NCI-H1092 (cell line): ENCODE measurements around the gene HOXC4.

Experiments
- DNase-seq: peaks from one replicate; lab custom pipeline; 2025; lab: John Stamatoyannopoulos, UW

The HOXC4 gene

DNA sequence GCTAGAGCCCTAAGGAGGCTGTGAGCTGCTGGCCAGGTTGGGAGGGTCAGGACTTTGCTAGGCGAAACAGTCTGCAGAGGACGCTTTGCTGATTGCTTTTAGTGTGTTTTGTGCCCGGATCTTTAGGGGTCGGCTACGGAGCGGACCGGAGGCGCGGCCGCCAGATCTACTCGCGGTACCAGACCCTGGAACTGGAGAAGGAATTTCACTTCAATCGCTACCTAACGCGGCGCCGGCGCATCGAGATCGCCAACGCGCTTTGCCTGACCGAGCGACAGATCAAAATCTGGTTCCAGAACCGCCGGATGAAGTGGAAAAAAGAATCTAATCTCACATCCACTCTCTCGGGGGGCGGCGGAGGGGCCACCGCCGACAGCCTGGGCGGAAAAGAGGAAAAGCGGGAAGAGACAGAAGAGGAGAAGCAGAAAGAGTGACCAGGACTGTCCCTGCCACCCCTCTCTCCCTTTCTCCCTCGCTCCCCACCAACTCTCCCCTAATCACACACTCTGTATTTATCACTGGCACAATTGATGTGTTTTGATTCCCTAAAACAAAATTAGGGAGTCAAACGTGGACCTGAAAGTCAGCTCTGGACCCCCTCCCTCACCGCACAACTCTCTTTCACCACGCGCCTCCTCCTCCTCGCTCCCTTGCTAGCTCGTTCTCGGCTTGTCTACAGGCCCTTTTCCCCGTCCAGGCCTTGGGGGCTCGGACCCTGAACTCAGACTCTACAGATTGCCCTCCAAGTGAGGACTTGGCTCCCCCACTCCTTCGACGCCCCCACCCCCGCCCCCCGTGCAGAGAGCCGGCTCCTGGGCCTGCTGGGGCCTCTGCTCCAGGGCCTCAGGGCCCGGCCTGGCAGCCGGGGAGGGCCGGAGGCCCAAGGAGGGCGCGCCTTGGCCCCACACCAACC, 23.9 kb upstream of the HOXC4 start:
- no peak for DNase-seq

DNA sequence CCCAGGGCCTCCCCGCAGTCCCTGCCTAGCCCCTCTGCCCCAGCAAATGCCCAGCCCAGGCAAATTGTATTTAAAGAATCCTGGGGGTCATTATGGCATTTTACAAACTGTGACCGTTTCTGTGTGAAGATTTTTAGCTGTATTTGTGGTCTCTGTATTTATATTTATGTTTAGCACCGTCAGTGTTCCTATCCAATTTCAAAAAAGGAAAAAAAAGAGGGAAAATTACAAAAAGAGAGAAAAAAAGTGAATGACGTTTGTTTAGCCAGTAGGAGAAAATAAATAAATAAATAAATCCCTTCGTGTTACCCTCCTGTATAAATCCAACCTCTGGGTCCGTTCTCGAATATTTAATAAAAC, 23.2 kb upstream of the HOXC4 start:
- DNase-seq, result no peak

DNA sequence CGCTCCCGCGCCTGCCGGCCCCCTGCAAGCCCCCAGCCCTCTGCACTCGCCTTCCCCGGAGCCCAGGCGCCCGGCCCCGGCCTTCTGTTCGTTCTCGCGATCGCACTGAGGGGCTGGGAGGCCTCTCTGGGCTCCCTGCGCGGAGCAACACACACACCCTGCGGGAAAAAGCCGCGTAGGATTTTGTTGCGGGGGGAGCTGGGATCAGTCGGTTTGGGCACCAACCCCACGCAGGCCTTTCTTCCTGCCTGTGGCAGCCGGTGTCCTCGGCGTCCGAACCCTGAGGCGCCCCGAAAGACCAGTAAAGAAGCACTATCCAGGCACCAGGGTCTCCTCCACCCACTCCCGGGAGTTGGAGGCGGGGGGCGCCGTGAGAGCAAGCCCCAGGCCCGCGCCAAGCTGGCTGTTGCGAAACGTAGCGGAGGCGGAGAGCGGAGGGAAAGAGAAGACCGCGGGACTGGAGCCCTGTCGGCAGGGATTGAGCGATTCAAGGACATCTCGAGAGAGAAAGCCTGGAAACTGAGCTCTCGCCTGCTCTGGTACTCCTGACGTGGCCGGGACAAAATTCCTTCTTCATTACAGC, 22.7 kb upstream of the HOXC4 start:
- no peak for DNase-seq

DNA sequence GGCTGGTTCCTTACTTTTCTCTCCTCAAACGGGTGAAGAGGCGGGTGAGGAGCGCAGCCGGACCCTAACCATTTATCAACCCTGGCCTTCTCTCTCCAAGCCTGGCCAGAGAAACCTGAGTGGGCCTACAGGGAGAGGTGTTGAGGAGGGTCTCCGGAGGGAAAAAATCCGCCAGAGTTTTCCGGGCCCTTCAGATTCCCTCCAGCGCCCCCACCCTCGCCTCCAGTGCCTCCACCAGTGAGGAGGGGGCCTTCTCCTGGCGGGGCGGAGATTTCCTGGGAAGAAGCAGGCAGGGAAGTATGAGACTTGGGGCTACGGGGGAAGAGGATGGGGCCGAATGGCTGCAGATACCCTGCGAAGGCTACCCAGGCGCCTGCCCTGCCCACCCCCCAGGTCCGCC, 22.2 kb upstream of the HOXC4 start:
- DNase-seq, result no peak

DNA sequence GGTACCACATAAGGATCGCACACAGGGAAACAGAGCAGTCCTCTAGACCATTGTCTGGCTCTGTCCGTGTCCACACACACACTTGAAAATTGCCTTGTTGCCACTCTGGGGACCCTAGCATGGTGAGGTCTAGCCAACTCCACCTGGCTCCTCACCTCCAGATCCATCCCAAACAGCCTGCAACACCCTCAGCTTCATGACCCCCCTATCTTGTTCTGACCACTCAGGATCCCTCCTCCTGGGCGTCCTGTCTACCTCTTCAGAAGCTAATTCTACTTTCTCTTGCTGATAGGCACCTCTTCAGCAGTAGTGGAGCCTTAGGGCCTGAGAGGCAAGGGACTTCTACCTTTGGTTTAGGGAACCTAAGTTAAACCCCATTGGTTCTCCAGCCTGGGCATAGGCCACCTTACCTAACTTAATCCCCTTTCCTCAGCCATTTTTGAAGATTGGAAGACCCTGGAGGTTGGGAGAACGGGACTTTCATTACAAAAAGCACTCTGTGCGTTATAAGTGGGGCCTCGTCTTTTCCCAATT, 21.5 kb upstream of the HOXC4 start:
- no peak for DNase-seq

DNA sequence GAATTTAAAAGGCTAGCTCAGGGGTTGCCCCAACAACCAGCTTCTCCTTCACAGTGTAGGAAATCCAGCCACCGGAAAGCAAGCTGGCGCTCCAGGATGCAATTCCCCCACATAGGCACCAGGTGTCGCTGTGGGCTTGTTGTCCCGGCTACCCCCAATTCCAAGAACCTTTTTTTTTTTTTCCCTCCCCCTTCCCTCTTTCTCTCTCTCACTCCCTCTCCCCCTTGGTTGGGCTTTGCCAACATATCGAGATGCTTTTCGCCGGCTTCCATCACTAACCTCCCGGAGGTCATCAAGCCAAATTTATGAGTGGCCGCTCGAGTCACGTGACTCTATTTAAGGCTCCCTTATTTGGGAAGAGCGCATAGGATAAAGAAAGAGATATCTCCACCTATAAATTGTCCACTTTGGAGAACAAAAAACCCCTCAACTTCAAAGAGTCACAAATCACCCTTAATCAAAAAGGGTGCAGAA, 21.0 kb upstream of the HOXC4 start, which contains the start of gene HOXC5:
HOXC5 (plus strand) TSS at position 424 of the 474 bp plus-strand sequence. CDS start 73 bp downstream, outside the sequence.
- DNase-seq, result peak; percentile 85

DNA sequence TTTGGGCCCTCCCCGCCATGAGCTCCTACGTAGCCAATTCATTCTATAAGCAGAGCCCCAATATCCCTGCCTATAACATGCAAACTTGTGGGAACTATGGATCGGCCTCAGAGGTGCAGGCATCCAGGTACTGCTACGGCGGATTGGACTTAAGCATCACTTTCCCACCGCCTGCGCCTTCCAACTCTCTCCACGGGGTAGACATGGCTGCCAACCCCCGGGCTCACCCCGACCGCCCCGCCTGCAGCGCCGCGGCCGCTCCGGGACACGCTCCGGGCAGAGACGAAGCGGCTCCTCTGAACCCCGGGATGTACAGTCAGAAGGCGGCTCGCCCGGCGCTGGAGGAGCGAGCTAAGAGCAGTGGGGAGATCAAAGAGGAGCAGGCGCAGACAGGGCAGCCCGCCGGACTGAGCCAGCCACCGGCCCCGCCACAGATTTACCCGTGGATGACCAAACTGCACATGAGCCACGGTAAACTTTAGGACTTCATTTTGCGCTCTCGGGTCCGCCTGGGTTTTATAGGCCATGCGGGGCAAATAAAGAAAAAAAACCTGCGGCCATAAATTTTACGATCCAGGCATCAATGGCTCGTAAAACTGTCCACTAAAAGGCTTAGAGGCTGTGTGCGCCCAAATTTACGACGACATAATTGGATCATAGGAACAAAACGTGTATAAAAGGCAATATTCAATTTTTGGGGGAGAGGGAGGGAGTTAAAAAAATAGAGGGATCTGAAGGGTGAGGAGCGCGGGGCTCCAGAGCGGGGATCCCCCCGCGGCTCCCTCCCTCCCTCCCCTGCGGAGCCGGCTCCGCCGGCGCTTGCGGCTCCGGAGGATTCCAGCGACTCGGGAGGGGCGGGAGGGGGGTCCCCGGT, 20.3 kb upstream of the HOXC4 start:
- peak; percentile 42 for DNase-seq

DNA sequence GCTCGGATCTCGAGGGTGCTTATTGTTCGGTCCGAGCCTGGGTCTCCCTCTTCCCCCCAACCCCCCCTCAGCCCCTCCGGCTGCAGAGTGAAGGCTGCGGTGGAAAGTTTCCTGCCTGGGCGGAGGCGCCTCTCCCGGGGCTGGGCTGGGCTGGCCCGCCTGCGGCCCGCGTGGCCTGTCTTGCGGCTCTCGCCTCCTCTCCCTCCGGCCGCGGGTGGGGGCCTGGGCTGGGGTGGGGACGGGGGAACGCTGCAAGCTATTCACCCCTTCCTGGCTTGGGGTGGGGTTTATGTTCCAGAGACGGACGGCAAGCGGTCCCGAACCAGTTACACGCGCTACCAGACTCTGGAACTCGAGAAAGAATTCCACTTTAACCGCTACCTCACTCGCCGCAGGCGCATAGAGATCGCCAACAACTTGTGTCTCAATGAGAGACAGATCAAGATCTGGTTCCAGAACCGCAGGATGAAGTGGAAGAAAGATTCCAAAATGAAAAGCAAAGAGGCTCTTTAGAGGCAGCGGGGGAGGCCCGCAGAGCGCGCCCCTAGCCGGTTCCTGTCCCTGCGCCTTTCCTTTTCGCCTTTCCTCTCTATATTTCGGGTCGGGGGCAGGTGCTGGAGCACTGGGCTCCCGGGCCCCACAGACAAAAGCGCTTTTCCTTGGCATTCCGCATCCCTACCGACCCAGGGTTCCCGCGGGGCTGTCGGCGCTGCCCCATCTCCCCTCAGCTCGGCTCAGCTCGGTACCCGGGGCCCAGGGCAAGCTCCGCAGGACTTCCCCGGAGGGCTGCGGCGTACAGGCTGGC, 19.5 kb upstream of the HOXC4 start:
- no peak for DNase-seq

DNA sequence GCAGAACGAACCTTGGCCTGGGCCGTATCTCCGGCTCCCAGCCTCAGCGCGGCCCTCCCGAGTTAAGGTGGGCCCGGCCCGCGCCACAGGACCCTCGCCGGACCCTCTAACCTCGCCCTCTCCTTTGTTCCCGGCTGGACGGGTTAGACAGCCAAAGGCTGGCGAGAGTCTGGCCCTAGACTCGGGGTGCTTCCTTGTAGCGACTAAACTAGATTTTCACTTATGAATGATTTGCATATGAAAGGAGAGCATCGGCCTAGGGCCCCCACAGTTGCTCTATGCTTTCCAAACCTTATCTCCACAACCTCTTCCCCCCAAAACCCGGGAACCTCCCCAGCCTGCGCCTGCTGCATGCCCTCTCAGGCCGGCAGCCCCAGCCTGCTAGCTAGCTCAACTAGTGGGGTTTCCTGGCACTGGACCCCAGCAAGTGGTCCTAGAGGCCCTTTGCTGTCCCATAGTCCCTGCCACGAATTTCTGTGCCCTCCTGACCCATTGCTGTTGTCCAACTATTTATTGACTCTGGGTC, 18.8 kb upstream of the HOXC4 start:
- DNase-seq, result no peak

DNA sequence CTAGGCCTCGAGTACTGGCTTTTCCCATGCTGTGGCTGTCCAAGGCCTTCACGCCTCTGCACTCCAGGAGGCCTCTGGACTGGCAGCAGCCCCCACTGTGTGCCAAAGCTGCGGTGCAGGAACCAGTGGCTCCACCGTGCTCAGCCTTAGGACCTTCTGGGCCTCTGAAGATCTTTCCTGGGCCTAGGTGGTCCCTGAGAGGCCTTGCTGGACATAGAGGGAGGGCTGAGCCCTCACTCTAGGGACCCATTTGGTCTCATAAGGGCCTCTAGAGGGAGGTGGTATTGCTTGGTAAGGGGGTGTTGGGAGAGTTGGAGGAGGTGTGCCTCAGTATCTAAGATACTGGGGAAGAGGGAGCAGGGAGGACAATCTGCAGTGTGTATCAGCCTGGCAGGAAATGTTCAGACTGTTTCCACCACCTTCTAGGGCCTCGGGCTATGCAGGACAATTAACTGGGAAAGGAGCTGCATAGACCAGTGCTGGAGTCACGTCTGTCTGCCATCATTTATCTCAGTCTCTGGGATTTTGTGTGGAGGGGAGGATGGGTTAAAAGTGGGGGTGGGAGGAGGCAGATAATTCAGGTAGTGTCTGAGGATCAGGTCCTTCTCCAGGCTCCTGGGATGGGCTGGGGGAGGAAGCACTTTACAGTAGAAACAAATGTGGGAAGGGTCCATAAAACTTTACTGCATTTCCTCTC, 17.9 kb upstream of the HOXC4 start:
- DNase-seq, result no peak

DNA sequence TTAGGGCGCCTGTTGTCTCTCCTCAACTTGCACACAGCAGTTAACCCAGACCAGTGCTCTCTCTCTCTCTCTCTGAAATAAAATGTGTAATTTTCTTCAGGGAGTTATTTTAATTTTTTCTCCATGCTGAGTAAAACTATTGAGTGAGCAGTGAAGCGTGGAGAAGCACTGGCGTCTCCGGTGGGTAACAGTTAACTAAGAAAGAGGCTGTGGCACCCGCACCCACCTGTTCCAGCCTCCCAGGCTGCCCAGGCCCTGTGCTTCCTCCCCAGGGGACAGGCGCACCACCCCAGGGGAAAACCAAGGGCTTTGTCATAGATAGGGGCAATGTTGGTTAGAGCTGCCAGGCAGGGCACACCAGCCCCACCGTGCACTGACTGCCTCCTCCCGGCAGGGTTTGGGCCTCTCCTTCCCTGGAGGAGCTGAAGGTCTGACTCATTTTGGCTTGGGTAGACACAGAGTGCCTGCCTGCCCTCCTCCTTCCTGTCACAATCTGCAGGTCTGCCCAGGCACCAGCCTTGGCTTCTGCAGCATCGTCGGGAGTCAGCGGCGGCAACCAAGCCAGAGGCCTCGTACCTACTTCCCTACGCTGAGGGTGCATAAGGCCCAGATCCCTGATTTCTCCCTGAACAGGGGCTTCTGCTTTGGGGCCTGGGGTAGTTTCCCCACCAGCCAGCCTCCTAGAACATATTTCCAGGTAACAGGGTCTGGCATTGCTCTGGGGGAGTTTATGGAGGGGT, 16.8 kb upstream of the HOXC4 start:
- peak; percentile 61 for DNase-seq

DNA sequence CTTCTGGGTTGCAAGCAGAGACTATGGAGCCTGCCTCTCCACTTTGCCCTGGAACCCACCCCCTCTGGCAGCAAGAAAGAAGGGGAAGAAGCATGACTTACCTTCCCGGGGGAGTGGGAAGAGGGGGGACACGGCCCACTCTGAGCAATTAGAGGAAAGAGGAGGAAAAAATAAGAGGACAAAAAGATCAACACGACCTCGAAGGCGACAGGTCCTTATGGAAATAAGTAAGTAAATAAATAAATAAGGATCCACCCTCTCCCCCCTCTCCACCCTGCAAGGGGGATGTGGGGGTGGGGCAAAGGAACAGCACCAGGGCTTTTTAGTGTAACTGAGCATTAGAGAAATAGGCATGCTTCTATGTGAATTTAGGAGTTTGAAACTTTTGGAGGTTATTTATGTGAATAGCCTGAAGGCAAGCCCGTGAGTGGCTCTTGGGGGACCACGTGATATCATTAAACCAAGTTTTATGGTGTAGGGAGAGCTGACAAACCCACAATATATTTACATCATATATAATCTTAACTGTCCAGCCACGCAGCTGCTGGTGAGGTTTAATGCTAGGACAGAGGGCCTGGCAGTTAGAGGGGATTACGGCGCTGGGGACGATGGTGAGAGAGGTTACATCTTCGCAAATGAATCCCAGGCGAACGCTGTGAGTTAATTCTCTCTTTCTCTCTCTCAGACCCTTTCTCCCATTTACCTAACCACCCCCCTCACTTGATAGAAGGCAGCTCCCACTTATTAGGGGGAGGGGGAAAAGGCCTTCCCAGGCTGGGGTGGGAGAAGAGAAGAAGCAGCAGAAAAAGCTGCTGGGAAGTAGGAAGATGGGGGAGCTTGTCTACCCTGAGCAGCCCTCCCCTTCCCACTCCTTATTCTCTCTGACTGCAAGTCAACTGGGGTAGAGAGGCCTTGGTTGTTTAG, 16.0 kb upstream of the HOXC4 start:
- DNase-seq, result no peak

DNA sequence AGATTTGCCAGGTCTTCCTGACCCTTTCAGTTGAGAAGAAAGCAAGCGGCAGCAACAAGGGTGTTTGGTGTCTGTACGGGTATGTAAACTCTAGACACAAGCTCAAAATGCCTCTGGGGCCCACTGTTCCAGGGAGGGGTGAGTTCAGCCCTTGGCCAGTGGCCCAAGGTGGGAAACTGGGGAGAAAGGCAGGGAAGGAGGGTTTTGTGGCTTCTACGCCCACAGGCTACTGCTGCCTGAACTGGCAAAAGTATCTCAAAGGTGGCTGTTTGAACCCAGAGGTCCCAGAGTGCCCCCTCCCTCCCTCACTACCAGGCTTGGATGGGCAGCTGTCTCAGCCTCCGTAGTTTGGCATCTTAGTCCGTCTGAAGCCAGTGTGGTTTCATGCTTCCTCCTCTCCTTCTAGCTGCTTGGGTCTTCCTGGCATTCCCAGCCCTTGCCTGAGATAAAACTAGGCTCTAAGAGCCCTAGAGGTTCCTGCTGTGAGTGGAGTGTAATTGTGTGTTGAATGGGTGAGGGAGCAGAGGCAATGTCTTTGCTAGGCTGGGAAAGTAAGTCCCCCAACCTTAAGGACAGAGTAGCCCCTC, 15.3 kb upstream of the HOXC4 start:
- DNase-seq, result peak; percentile 70

DNA sequence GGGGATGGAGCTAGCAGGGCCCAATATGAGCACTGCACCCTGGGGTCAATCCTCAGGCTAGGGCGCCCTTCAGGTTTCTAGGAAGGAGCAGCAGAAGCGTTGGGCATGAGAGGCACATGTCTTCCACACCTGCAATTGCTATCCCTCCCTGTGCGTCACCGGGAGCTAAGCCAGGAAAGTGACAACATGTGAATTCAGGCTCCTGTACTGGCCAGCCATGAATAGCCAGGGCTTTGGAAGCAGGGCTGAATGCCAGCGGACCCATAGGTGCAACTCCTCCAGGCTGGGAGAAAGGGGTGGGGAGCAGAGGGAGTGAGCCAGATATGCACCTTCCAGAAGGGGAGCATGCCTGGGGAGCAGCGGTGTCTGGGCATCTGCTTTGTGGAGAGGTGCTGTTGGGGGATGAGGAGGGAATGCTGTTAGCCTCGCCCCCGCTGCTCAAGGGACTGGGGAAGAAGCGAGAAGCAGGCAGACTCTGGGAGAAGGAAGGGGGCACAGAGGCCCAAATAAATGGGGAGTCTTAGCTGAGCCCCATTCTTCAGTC, 14.7 kb upstream of the HOXC4 start:
- peak; percentile 83 for DNase-seq

DNA sequence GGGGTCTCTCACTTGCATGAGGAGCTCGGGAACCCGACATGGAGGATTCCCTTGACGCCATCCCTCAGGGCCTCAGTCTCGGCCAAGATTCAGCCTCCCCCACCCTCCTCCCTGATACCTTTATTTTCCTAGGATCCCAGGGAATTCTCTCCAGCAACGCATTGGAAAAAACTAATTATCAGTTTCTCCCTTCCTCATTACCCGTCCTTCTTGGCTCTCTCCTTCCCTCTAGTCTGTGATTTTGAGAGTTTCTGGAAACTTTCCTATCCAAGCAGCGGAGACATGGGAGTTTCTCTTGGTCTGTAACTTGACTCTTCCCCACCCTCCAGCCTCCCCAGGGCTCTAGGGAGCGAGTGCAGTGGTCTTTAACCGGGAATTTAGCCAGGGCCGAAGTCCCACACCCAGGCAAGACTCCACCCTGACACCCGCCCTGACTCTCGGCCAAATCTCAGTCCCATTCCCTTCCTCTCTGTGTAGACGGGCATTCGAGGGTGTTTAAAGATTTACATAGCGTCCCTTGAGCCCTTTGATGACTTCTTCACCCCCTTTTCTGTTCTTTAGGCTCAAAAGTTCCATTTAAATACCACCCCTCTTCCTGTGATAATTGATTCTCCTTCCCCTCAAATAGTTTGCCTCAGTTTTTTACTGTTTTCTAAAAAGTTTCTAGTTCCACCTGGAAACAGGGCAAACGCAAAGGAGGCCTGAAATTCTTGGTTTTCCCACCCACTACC, 14.1 kb upstream of the HOXC4 start:
- DNase-seq, result no peak

DNA sequence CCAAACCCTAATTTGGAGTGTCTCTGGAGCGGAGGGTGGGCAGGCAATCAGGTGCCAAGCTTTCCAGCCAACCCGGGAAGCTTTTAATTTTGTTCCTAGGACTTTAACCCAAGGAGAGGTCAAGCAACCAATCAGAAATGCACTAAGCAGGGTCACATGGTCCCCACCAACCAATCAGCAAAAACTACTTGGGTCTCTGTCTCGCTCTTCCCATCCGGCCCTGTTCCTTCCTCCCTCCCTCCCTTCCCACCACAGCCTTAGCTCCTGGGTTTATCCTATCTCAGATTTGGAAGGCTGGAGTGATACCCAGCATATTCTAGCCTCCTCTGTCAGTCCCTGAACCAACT, 13.5 kb upstream of the HOXC4 start:
- DNase-seq, result no peak

DNA sequence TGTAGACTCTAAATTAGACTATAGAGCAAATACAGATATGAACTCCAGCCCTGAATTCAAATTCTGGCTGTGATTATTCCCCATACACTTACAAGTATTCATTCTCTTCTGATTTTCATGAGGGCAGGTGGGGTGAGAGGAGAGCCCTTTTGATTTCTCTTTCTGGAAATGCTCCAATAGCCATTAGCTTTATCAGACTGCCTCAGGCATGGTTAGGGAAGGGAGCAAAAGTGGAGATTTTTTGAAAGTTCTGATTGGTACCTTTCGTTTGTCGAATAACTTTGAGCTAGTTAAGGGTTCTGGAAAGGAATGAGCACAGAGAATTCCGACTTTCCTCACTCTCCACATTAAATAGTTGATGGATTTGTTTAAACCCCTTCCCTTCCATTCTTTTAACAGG, 13.0 kb upstream of the HOXC4 start:
- no peak for DNase-seq
